HepG2 (cell line): ENCODE results near the gene PCP4L1. TPM values are rescaled to one million over a fixed set of nuclear protein-coding genes. Genes with fewer than 3 reads are reported as not detected.
A peak's percentile ranks its signal among the peaks of the same experiment; 100 is the strongest.

Experiments
- ATF1 ChIP-seq: IDR thresholded peaks from 2 replicates; pipeline ENCODE4 v1.6.1; 2016; ENCODE audit warnings: mild to moderate bottlenecking, control low read depth
- DNMT1 ChIP-seq: sonication (generic); formaldehyde crosslinking; IDR thresholded peaks from 2 replicates; pipeline ENCODE4 v1.5.1; 2020; ENCODE audit warnings: mild to moderate bottlenecking, missing genetic modification reagents
- EED ChIP-seq: sonication (generic); formaldehyde crosslinking; IDR thresholded peaks from 2 replicates; pipeline ENCODE4 v1.5.0; 2020; ENCODE audit warnings: mild to moderate bottlenecking, missing genetic modification reagents
- HDAC2 ChIP-seq: sonication (generic); formaldehyde crosslinking; IDR thresholded peaks from 2 replicates; pipeline ENCODE4 v1.4.0; 2020; ENCODE audit warnings: missing genetic modification reagents
- IKZF1 ChIP-seq: fragments of 450-650 bp; IDR thresholded peaks from 2 replicates; pipeline ENCODE4 v1.7.1; 2016
- KDM3A ChIP-seq: IDR thresholded peaks from 2 replicates; pipeline ENCODE4 v1.6.1; 2018; ENCODE audit warnings: low read depth, missing compliant biosample characterization
- KLF16 ChIP-seq, 2 experiments: sonication (generic) in 1 of 2; formaldehyde crosslinking in 1 of 2; IDR thresholded peaks; 2 replicates each; pipeline versions ENCODE4 v1.6.1 to v1.8.0; 2016 to 2023; ENCODE audit warnings: missing genetic modification reagents in 2 of 2, missing compliant biosample characterization in 1 of 2
- MED1 ChIP-seq: sonication (generic); formaldehyde crosslinking; IDR thresholded peaks from 2 replicates; pipeline ENCODE4 v1.4.0; 2020; ENCODE audit warnings: missing genetic modification reagents
- MXI1 ChIP-seq: IDR thresholded peaks from 3 replicates; pipeline ENCODE4 v1.6.1; 2012; ENCODE audit warnings: low read depth, low read length, inconsistent platforms, borderline replicate concordance
- NR2C2 ChIP-seq: sonication (generic); formaldehyde crosslinking; IDR thresholded peaks from 2 replicates; pipeline ENCODE4 v1.4.0; 2020; ENCODE audit warnings: missing genetic modification reagents, mild to moderate bottlenecking, moderate library complexity, borderline replicate concordance
- SAFB2 ChIP-seq: sonication (generic); formaldehyde crosslinking; IDR thresholded peaks from 2 replicates; pipeline ENCODE4 v1.5.1; 2020; ENCODE audit warnings: missing genetic modification reagents, low read depth, mild to moderate bottlenecking, borderline replicate concordance
- SOX13 ChIP-seq, 3 experiments: fragments of 450-650 bp in 1 of 3; sonication (generic) in 1 of 3; formaldehyde crosslinking in 1 of 3; IDR thresholded peaks in 2 of 3; conservative IDR thresholded peaks in 1 of 3; 2 replicates each; pipeline versions ENCODE4 v1.5.0 to v1.6.1; 2016 to 2020; ENCODE audit warnings: antibody characterized with exemption in 1 of 3, mild to moderate bottlenecking in 1 of 3, missing compliant biosample characterization in 1 of 3, missing genetic modification reagents in 1 of 3, moderate library complexity in 1 of 3
- STAG1 ChIP-seq: sonication (generic); formaldehyde crosslinking; IDR thresholded peaks from 2 replicates; pipeline ENCODE4 v1.4.0; 2020; ENCODE audit warnings: missing genetic modification reagents
- XRCC5 ChIP-seq: fragments of 200-400 bp; formaldehyde crosslinking; optimal IDR thresholded peaks from 2 replicates; pipeline ENCODE3; 2017; ENCODE audit warnings: mild to moderate bottlenecking, low read length
- YEATS2 ChIP-seq: sonication (generic); formaldehyde crosslinking; IDR thresholded peaks from 2 replicates; pipeline ENCODE4 v1.4.0; 2020; ENCODE audit warnings: missing genetic modification reagents, borderline replicate concordance
- ZNF460 ChIP-seq: sonication (generic); formaldehyde crosslinking; IDR thresholded peaks from 2 replicates; pipeline ENCODE4 v1.5.1; 2020; ENCODE audit warnings: missing genetic modification reagents, mild to moderate bottlenecking, borderline replicate concordance
- ZNF562 ChIP-seq: sonication (generic); formaldehyde crosslinking; IDR thresholded peaks from 2 replicates; pipeline ENCODE4 v1.8.0; 2022; ENCODE audit warnings: missing genetic modification reagents, borderline replicate concordance
- ZNF652 ChIP-seq: IDR thresholded peaks from 2 replicates; pipeline ENCODE4 v1.6.1; 2016; ENCODE audit warnings: low read depth, borderline replicate concordance
- polyA plus RNA-seq, 8 experiments: library from polyadenylated mRNA; depleted of rRNA in 3 of 8; stranded (reverse) in 7 of 8; unstranded in 1 of 8; fragments of >200 nt; fragmentation: Illumina TruSeq in 4 of 8; extraction: Trizol in 4 of 8; gene quantifications; 2 replicates each; pipeline versions ENCODE4 v1.2.1 to v1.2.3, GENCODE V29; 2011 to 2016; ENCODE audit warnings: low read depth in 4 of 8, missing spikeins in 1 of 8, mixed read lengths in 1 of 8; ENCODE audit not compliant: insufficient read depth in 1 of 8
- total RNA-seq, 5 experiments: library from RNA; depleted of rRNA; stranded (reverse); fragments of >200 nt; fragmentation: Illumina TruSeq; extraction: Trizol; gene quantifications; 2 replicates each; pipeline ENCODE4 v1.2.3, GENCODE V29; 2016; ENCODE audit warnings: low read depth in 1 of 5
- TF ChIP-seq, protein P1 (sequence below): sonication (generic); formaldehyde crosslinking; IDR thresholded peaks from 2 replicates; pipeline ENCODE4 v1.9.0; 2022; ENCODE audit warnings: missing genetic modification reagents, mild to moderate bottlenecking, borderline replicate concordance
- TF ChIP-seq, protein P2 (sequence below): IDR thresholded peaks from 2 replicates; pipeline ENCODE4 v1.6.1; 2016; ENCODE audit warnings: missing compliant biosample characterization, missing genetic modification reagents, borderline replicate concordance
- TF ChIP-seq, protein P3 (sequence below): sonication (generic); formaldehyde crosslinking; IDR thresholded peaks from 2 replicates; pipeline ENCODE4 v1.5.0; 2020; ENCODE audit warnings: missing genetic modification reagents
- TF ChIP-seq, protein P4 (sequence below): sonication (generic); formaldehyde crosslinking; IDR thresholded peaks from 2 replicates; pipeline ENCODE4 v1.5.1; 2020; ENCODE audit warnings: mild to moderate bottlenecking, moderate library complexity, missing genetic modification reagents
- TF ChIP-seq, protein P5 (sequence below): sonication (generic); formaldehyde crosslinking; IDR thresholded peaks from 2 replicates; pipeline ENCODE4 v1.9.0; 2021; ENCODE audit warnings: missing genetic modification reagents, mild to moderate bottlenecking, borderline replicate concordance

Gene PCP4L1
- total and polyA plus RNA-seq, 2 of the 13 experiments (the other 11 are each of a cell fraction or from before 2014, with no cell fraction given): 0.28 TPM; not detected in 1

DNA sequence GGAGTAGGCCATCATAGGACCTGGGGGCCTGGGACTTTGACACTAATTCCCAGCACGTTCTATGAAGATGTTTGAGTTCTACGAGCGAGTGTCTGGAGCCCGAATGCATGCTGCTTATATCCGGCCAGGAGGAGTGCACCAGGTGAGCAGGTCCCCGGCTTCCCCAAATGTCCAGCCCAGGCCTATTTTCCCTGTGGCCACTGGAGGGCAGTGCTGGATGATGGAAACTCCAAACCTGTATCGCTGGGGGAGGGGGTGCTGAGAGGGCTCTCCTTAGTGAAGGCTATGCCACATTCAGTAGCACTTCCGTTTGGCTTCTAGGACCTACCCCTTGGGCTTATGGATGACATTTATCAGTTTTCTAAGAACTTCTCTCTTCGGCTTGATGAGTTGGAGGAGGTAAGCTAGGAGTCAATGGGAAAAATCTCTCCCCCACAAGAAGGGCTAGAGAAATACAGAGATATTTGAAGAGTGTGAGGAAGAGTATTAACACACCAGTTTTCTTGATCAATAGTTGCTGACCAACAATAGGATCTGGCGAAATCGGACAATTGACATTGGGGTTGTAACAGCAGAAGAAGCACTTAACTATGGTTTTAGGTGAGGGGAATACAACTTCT lies 48.6 kb upstream of the PCP4L1 start (continued):
- TF ChIP-seq ZNF652 (CRISPR knock-in tag) (peak; percentile 28; the same call in 1 of the 2 replicates), IKZF1 (no peak), MXI1 (0 out of 3 replicates have a peak, but pooled peaks have one; percentile 43), KDM3A (CRISPR knock-in tag) (peak; percentile 86; the same call in 1 of the 2 replicates), ZNF562 (no peak), EED (no peak), YEATS2 (CRISPR knock-in tag) (peak; percentile 26; the same call in 1 of the 2 replicates), ZNF460 (CRISPR knock-in tag) (no peak), SAFB2 (CRISPR knock-in tag) (no peak), NR2C2 (CRISPR knock-in tag) (no peak), KLF16 (CRISPR knock-in tag; IDR thresholded peaks at IDR 0.05) (peak in 1 of 2 experiments; percentile 50; a peak in 1 of 4 replicates), SOX13 (IDR thresholded peaks at IDR 0.05) (no peak), SOX13 (CRISPR knock-in tag; conservative IDR thresholded peaks at IDR 0.05 in 1 of 2, IDR thresholded peaks at IDR 0.05 in 1 of 2) (no peak; a peak in 1 of 4 replicates), XRCC5 (peak; percentile 56), ATF1 (CRISPR knock-in tag) (no peak), MED1 (CRISPR knock-in tag) (0 out of 2 replicates have a peak, but pooled peaks have one; percentile 10), STAG1 (CRISPR knock-in tag) (peak; percentile 92), HDAC2 (CRISPR knock-in tag) (peak; percentile 23; the same call in 1 of the 2 replicates), DNMT1 (CRISPR knock-in tag) (no peak)
- TF ChIP-seq, protein P1, sequence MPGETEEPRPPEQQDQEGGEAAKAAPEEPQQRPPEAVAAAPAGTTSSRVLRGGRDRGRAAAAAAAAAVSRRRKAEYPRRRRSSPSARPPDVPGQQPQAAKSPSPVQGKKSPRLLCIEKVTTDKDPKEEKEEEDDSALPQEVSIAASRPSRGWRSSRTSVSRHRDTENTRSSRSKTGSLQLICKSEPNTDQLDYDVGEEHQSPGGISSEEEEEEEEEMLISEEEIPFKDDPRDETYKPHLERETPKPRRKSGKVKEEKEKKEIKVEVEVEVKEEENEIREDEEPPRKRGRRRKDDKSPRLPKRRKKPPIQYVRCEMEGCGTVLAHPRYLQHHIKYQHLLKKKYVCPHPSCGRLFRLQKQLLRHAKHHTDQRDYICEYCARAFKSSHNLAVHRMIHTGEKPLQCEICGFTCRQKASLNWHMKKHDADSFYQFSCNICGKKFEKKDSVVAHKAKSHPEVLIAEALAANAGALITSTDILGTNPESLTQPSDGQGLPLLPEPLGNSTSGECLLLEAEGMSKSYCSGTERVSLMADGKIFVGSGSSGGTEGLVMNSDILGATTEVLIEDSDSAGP: peak; percentile 27; the same call in 1 of the 2 replicates
- TF ChIP-seq, protein P2, sequence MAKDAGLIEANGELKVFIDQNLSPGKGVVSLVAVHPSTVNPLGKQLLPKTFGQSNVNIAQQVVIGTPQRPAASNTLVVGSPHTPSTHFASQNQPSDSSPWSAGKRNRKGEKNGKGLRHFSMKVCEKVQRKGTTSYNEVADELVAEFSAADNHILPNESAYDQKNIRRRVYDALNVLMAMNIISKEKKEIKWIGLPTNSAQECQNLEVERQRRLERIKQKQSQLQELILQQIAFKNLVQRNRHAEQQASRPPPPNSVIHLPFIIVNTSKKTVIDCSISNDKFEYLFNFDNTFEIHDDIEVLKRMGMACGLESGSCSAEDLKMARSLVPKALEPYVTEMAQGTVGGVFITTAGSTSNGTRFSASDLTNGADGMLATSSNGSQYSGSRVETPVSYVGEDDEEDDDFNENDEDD (CRISPR knock-in tag): no peak
- TF ChIP-seq, protein P3, sequence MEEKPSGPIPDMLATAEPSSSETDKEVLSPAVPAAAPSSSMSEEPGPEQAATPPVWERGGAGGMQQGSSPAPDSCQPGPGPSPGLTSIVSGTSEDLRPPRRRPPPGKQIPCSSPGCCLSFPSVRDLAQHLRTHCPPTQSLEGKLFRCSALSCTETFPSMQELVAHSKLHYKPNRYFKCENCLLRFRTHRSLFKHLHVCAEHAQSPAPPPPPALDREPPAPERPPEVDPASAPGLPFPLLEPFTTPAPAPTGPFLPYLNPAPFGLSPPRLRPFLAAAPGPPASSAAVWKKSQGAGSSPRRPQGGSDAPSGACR (CRISPR knock-in tag): 0 out of 2 replicates have a peak, but pooled peaks have one; percentile 25
- TF ChIP-seq, protein P4, sequence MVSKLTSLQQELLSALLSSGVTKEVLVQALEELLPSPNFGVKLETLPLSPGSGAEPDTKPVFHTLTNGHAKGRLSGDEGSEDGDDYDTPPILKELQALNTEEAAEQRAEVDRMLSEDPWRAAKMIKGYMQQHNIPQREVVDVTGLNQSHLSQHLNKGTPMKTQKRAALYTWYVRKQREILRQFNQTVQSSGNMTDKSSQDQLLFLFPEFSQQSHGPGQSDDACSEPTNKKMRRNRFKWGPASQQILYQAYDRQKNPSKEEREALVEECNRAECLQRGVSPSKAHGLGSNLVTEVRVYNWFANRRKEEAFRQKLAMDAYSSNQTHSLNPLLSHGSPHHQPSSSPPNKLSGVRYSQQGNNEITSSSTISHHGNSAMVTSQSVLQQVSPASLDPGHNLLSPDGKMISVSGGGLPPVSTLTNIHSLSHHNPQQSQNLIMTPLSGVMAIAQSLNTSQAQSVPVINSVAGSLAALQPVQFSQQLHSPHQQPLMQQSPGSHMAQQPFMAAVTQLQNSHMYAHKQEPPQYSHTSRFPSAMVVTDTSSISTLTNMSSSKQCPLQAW (CRISPR knock-in tag): peak; percentile 59
- TF ChIP-seq, protein P5, sequence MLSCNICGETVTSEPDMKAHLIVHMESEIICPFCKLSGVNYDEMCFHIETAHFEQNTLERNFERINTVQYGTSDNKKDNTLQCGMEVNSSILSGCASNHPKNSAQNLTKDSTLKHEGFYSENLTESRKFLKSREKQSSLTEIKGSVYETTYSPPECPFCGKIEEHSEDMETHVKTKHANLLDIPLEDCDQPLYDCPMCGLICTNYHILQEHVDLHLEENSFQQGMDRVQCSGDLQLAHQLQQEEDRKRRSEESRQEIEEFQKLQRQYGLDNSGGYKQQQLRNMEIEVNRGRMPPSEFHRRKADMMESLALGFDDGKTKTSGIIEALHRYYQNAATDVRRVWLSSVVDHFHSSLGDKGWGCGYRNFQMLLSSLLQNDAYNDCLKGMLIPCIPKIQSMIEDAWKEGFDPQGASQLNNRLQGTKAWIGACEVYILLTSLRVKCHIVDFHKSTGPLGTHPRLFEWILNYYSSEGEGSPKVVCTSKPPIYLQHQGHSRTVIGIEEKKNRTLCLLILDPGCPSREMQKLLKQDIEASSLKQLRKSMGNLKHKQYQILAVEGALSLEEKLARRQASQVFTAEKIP: no peak
